ENCODE results near the gene SLC43A1. TPM values are rescaled to one million over a fixed set of nuclear protein-coding genes. Genes with fewer than 3 reads are reported as not detected.

SLC43A1 gene
- total RNA-seq, 4 donors from 2014 or later: 4.6 to 19.0 (median 11.2) TPM

- no peak for DNase-seq
- H3K27ac ChIP-seq: no peak overlapping the region
- no peaks in the 10 kb centered on the region for H3K9me3 ChIP-seq
- no peaks in the 10 kb centered on the region for H3K27me3 ChIP-seq
- peaks cover 0 to 21% (median 12%) of the 10 kb centered on the region in 4 donors for H3K4me1 ChIP-seq
- H3K36me3 ChIP-seq: no peaks in the 10 kb centered on the region
- no peak overlapping the region for H3K4me3 ChIP-seq
- TF ChIP-seq CTCF (IDR thresholded peaks at IDR 0.05) (no peak), POLR2A (IDR thresholded peaks at IDR 0.05) (no peak)
These were observed 41.3 kb downstream of the SLC43A1 start for GRCh38 chr11:57474017-57474802.

- peaks cover 0 to 21% (median 12%) of the 10 kb centered on the region in 4 donors for H3K4me1 ChIP-seq
- H3K36me3 ChIP-seq: no peaks in the 10 kb centered on the region
- DNase-seq: no peak
- H3K27me3 ChIP-seq: no peaks in the 10 kb centered on the region
- no peak overlapping the region for H3K27ac ChIP-seq
- H3K4me3 ChIP-seq: no peak overlapping the region
- H3K9me3 ChIP-seq: no peaks in the 10 kb centered on the region
- TF ChIP-seq POLR2A (IDR thresholded peaks at IDR 0.05): no peak
- TF ChIP-seq CTCF (IDR thresholded peaks at IDR 0.05): no peak
These were observed 42.1 kb downstream of the SLC43A1 start for GRCh38 chr11:57473285-57473841.

GRCh38 chr11:57471496-57471895 lies 44.0 kb downstream of the SLC43A1 start:
- no peaks in the 10 kb centered on the region for H3K36me3 ChIP-seq
- H3K4me3 ChIP-seq: no peak overlapping the region
- H3K9me3 ChIP-seq: no peaks in the 10 kb centered on the region
- peaks cover 0 to 15% (median 10%) of the 10 kb centered on the region in 4 donors for H3K4me1 ChIP-seq
- no peak for DNase-seq
- no peaks in the 10 kb centered on the region for H3K27me3 ChIP-seq
- TF ChIP-seq POLR2A (IDR thresholded peaks at IDR 0.05): no peak
- TF ChIP-seq CTCF (IDR thresholded peaks at IDR 0.05): no peak
- H3K27ac ChIP-seq: no peak overlapping the region

- DNase-seq: no peak
- H3K4me3 ChIP-seq: no peak overlapping the region
- no peaks in the 10 kb centered on the region for H3K9me3 ChIP-seq
- peaks cover 0 to 3% (median 0%) of the 10 kb centered on the region in 4 donors for H3K4me1 ChIP-seq
- H3K27ac ChIP-seq: no peak overlapping the region
- no peaks in the 10 kb centered on the region for H3K27me3 ChIP-seq
- no peaks in the 10 kb centered on the region for H3K36me3 ChIP-seq
- TF ChIP-seq CTCF (IDR thresholded peaks at IDR 0.05) (no peak), POLR2A (IDR thresholded peaks at IDR 0.05) (no peak)
These were observed 46.2 kb downstream of the SLC43A1 start for GRCh38 chr11:57469268-57469667.

GRCh38 chr11:57468276-57468675 lies 47.2 kb downstream of the SLC43A1 start:
- Histone ChIP-seq H3K27ac (no peak overlapping the region), H3K4me3 (no peak overlapping the region), H3K4me1 (no peaks in the 10 kb centered on the region), H3K9me3 (no peaks in the 10 kb centered on the region), H3K36me3 (no peaks in the 10 kb centered on the region), H3K27me3 (no peaks in the 10 kb centered on the region)
- TF ChIP-seq POLR2A (IDR thresholded peaks at IDR 0.05) (no peak), CTCF (IDR thresholded peaks at IDR 0.05) (no peak)
- DNase-seq: no peak
